IMR-90 (cell line): ENCODE measurements around the gene NFASC. TPM values are rescaled to one million over a fixed set of nuclear protein-coding genes. Genes with fewer than 3 reads are reported as not detected.

Experiments used
- ATAC-seq: fragments of 200-7000 bp; cut with Tn5 transposase; 2 replicates; pipeline ENCODE4 v1.9.1; 2020; ENCODE audit warnings: low read depth, mild to moderate bottlenecking, moderate library complexity
- BruUV-seq: library from RNA; stranded (reverse); fragments of 400-500 nt; replicated peaks from 2 replicates; lab custom pipeline; 2021; lab: Mats Ljungman, UMichigan
- CTCF ChIA-PET: fragments of 300-600 bp; formaldehyde crosslinking; extraction: SDS; loops from one replicate; lab custom pipeline; 2021; ENCODE audit warnings: antibody characterized with exemption; lab: Yijun Ruan, JAX
- POLR2A ChIA-PET: fragments of 300-600 bp; sonication (Branson Sonifier 250); formaldehyde crosslinking; loops from one replicate; lab custom pipeline; 2022; ENCODE audit warnings: antibody characterized with exemption; ENCODE audit not compliant: unreplicated experiment; lab: Charles Lee
- DNase-seq: peaks from one replicate; pipeline ENCODE4 v3.0.0; 2013
- H2AFZ ChIP-seq: replicated peaks from 2 replicates; pipeline ENCODE3; 2013; ENCODE audit warnings: low read length, mild to moderate bottlenecking; ENCODE audit not compliant: poor library complexity
- H2AK5ac ChIP-seq: 2 replicates; pipeline ENCODE4 v1.6.1; 2013; ENCODE audit warnings: low read depth, low read length, inconsistent platforms
- H2AK9ac ChIP-seq: replicated peaks from 2 replicates; pipeline ENCODE3; 2013; ENCODE audit warnings: mild to moderate bottlenecking, low read depth, low read length, moderate library complexity; ENCODE audit not compliant: poor library complexity
- H2BK120ac ChIP-seq: 2 replicates; pipeline ENCODE4 v1.6.1; 2013; ENCODE audit warnings: low read depth, low read length, inconsistent platforms
- H2BK15ac ChIP-seq: 3 replicates; pipeline ENCODE4 v1.6.1; 2013; ENCODE audit warnings: low read depth, low read length, inconsistent platforms
- H2BK20ac ChIP-seq: 2 replicates; pipeline ENCODE4 v1.6.1; 2013; ENCODE audit warnings: low read depth, mild to moderate bottlenecking, inconsistent platforms, low read length, moderate library complexity
- H2BK5ac ChIP-seq: 2 replicates; pipeline ENCODE4 v1.6.1; 2013; ENCODE audit warnings: mild to moderate bottlenecking, low read depth, low read length, inconsistent platforms; ENCODE audit not compliant: poor library complexity, severe bottlenecking
- H3K14ac ChIP-seq: replicated peaks from 2 replicates; pipeline ENCODE4 v1.6.1; 2013; ENCODE audit warnings: low read depth, low read length, inconsistent platforms
- H3K18ac ChIP-seq: 2 replicates; pipeline ENCODE4 v1.6.1; 2013; ENCODE audit warnings: low read depth, low read length, control low read depth
- H3K23ac ChIP-seq: 2 replicates; pipeline ENCODE4 v1.6.1; 2013; ENCODE audit warnings: low read depth, low read length, inconsistent platforms
- H3K27ac ChIP-seq: 2 replicates; pipeline ENCODE4 v1.5.1; 2013; ENCODE audit warnings: mild to moderate bottlenecking, control low read depth, low read length; ENCODE audit not compliant: insufficient read depth
- H3K27me3 ChIP-seq: 2 replicates; pipeline ENCODE4 v1.6.1; 2013; ENCODE audit warnings: low read length; ENCODE audit not compliant: control insufficient read depth, insufficient read depth
- H3K36me3 ChIP-seq: 2 replicates; pipeline ENCODE4 v1.6.1; 2013; ENCODE audit warnings: low read length, mixed read lengths; ENCODE audit not compliant: control insufficient read depth, insufficient read depth
- H3K4ac ChIP-seq: 2 replicates; pipeline ENCODE4 v1.6.1; 2013; ENCODE audit warnings: low read depth, low read length, inconsistent platforms
- H3K4me1 ChIP-seq: 2 replicates; pipeline ENCODE4 v1.6.1; 2013; ENCODE audit warnings: low read length, mixed read lengths; ENCODE audit not compliant: control insufficient read depth, insufficient read depth
- H3K4me2 ChIP-seq: 2 replicates; pipeline ENCODE4 v1.6.1; 2013; ENCODE audit warnings: low read depth, mild to moderate bottlenecking, control low read depth, low read length, moderate library complexity
- H3K4me3 ChIP-seq: 2 replicates; pipeline ENCODE4 v1.5.1; 2013; ENCODE audit warnings: low read depth, mild to moderate bottlenecking, control low read depth, low read length, moderate library complexity; ENCODE audit not compliant: insufficient read depth
- H3K56ac ChIP-seq: 2 replicates; pipeline ENCODE4 v1.6.1; 2013; ENCODE audit warnings: low read length, inconsistent platforms; ENCODE audit not compliant: insufficient read depth; ENCODE audit errors: extremely low read depth
- H3K79me1 ChIP-seq, 2 experiments: 2 replicates each; pipeline ENCODE4 v1.6.1; 2013; ENCODE audit warnings: low read length in 2 of 2, inconsistent platforms in 1 of 2, low read depth in 1 of 2
- H3K9ac ChIP-seq: 2 replicates; pipeline ENCODE4 v1.6.1; 2013; ENCODE audit warnings: low read depth, low read length, control low read depth
- H3K9me1 ChIP-seq: 2 replicates; pipeline ENCODE4 v1.6.1; 2013; ENCODE audit warnings: low read length, inconsistent platforms; ENCODE audit not compliant: insufficient read depth
- H3K9me3 ChIP-seq: 2 replicates; pipeline ENCODE4 v1.6.1; 2013; ENCODE audit warnings: low read length; ENCODE audit not compliant: control insufficient read depth, insufficient read depth
- H4K20me1 ChIP-seq: 2 replicates; pipeline ENCODE4 v1.6.1; 2013; ENCODE audit warnings: low read length, inconsistent platforms; ENCODE audit not compliant: insufficient read depth
- H4K5ac ChIP-seq: 2 replicates; pipeline ENCODE4 v1.6.1; 2013; ENCODE audit warnings: mild to moderate bottlenecking, low read depth, low read length, control low read depth
- H4K8ac ChIP-seq, 2 experiments: 2 replicates each; pipeline ENCODE4 v1.6.1; 2013; ENCODE audit warnings: low read depth in 2 of 2, low read length in 2 of 2, control low read depth in 1 of 2, inconsistent platforms in 1 of 2
- H4K91ac ChIP-seq: 2 replicates; pipeline ENCODE4 v1.6.1; 2013; ENCODE audit warnings: low read depth, low read length, inconsistent platforms; ENCODE audit not compliant: insufficient read depth
- BHLHE40 ChIP-seq: fragments of 150-350 bp; IDR thresholded peaks from 2 replicates; pipeline ENCODE4 v1.6.1; 2016; ENCODE audit warnings: mild to moderate bottlenecking, low read depth, low read length
- RFX5 ChIP-seq: IDR thresholded peaks from 2 replicates; pipeline ENCODE4 v1.8.0; 2012; ENCODE audit warnings: low read depth, mild to moderate bottlenecking, low read length, moderate library complexity
- SMC3 ChIP-seq: fragments of 150-350 bp; IDR thresholded peaks from 2 replicates; pipeline ENCODE4 v1.6.1; 2016; ENCODE audit warnings: low read depth, mild to moderate bottlenecking, antibody characterized with exemption, low read length, moderate library complexity
- WGBS, 2 experiments: methylation state at CpG; one replicate each; pipeline versions ENCODE4 v1.1.5 to v1.1.7; 2013; ENCODE audit warnings: missing lambda C conversion rate in 2 of 2; ENCODE audit not compliant: insufficient read length in 1 of 2; ENCODE audit errors: extremely low coverage in 2 of 2; 5-methylcytosine and 5-hydroxymethylcytosine counted together
- dilution Hi-C: fragments of 300-500 bp; cut with HindIII; formaldehyde crosslinking; loops from one replicate; pipeline ENCODE4 v1.14.3; 2018; ENCODE audit warnings: low sequenced_read_pairs; ENCODE audit not compliant: unreplicated experiment
- in situ Hi-C: fragments of 300-500 bp; cut with MboI; formaldehyde crosslinking; loops from 3 replicates; pipeline ENCODE4 v1.14.3; 2019; ENCODE audit warnings: low sequenced_read_pairs, inconsistent platforms, mixed read lengths
- intact Hi-C: fragments of 100-400 bp; cut with micrococcal nuclease; formaldehyde crosslinking; loops from 2 replicates; pipeline ENCODE4 v1.10.0; 2022
- polyA plus RNA-seq, 3 experiments: library from polyadenylated mRNA; depleted of rRNA; stranded (reverse); fragments of >200 nt; gene quantifications; 2 replicates each; pipeline ENCODE4 v1.2.3, GENCODE V29; 2012; ENCODE audit warnings: low replicate concordance in 1 of 3
- total RNA-seq: library from RNA; depleted of rRNA; stranded (reverse); fragments of >200 nt; gene quantifications from 2 replicates; pipeline ENCODE4 v1.2.3, GENCODE V29; 2012

The NFASC gene
- total and polyA plus RNA-seq, 2 of the 4 experiments (the other 2 are of a cell fraction) = 0.18 to 0.79 TPM

DNA sequence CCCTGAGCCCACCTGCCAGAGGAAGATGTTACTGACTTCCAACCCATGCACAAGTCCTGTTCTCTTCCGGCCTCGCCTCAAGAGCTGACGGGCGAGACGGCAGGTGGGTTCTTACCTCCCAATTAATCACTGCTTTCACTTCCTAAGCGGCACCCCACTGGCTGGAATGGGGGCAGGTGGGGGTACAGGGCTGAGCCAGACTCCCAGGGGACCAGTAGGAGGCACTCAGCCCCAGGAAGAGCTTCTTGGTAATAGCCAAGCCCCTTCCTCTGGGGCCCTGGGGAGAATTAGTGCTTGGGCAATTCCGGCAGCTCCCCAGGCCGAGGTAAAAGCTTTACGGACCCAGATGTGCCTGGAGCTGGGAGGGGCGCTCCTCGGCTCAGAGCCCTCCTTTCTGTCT, 182.0 kb downstream of the NFASC start:
- DNase-seq = no peak
- no TSS peak for BruUV-seq
- no peak overlapping the region for H3K18ac ChIP-seq
- in situ Hi-C loops = no loop called here
- H2AK9ac ChIP-seq = peak overlapping the region; percentile 65
- no peaks in the 10 kb centered on the region for H3K36me3 ChIP-seq
- H3K27me3 ChIP-seq = peaks cover 59% of the 10 kb centered on the region
- H4K20me1 ChIP-seq = no peaks in the 10 kb centered on the region
- H4K5ac ChIP-seq = no peak overlapping the region
- 36% methylated on average over 3 of the region's 11 CpGs; no CpG with 5 or more reads in 1 of the 2 experiments for WGBS, 2 experiments
- ATAC-seq = no peak
- no peak overlapping the region for H2AFZ ChIP-seq
- no peak for TF ChIP-seq SMC3
- no peak for TF ChIP-seq RFX5
- TF ChIP-seq BHLHE40 = no peak
- no peak overlapping the region for H2BK20ac ChIP-seq
- dilution Hi-C loops = no loop called here
- H3K9me1 ChIP-seq = no peaks in the 10 kb centered on the region
- no peak overlapping the region for H2BK5ac ChIP-seq
- H4K8ac ChIP-seq = no peak overlapping the region
- H3K23ac ChIP-seq = no peak overlapping the region
- no peaks in the 10 kb centered on the region for H3K9me3 ChIP-seq
- no peak overlapping the region for H3K4me3 ChIP-seq
- ChIA-PET POLR2A (no interaction called here), CTCF (interaction anchor here (1.6 kb wide), 1 partner anchor 9 kb away, joined by 10 read pairs; no protein-coding TSS in a partner anchor)
- no peak overlapping the region for H3K56ac ChIP-seq
- H3K79me1 ChIP-seq = no peaks in the 10 kb centered on the region
- H3K4me2 ChIP-seq = no peak overlapping the region
- H3K14ac ChIP-seq = no peak overlapping the region
- no peak overlapping the region for H3K27ac ChIP-seq
- no peak overlapping the region for H2AK5ac ChIP-seq
- intact Hi-C loops = no loop called here
- no peak overlapping the region for H2BK120ac ChIP-seq
- no peaks in the 10 kb centered on the region for H3K4me1 ChIP-seq
- no peak overlapping the region for H4K91ac ChIP-seq
- no peak overlapping the region for H3K4ac ChIP-seq
- no peak overlapping the region for H2BK15ac ChIP-seq
- H3K9ac ChIP-seq = no peak overlapping the region
